PC-3 (cell line): ENCODE results near the gene OGFRL1. TPM values are rescaled to one million over a fixed set of nuclear protein-coding genes. Genes with fewer than 3 reads are reported as not detected.

Experiments used
- ATAC-seq: fragments of 200-7000 bp; cut with Tn5 transposase; 2 replicates; pipeline ENCODE4 v1.9.1; 2020; ENCODE audit warnings: mild to moderate bottlenecking, moderate library complexity
- BruUV-seq: library from RNA; stranded (reverse); fragments of 400-500 nt; replicated peaks from 2 replicates; lab custom pipeline; 2021; lab: Mats Ljungman, UMichigan
- CTCF ChIA-PET: fragments of 300-600 bp; sonication (Branson Sonifier 250); formaldehyde crosslinking; loops from one replicate; lab custom pipeline; 2022; ENCODE audit warnings: antibody characterized with exemption; lab: Charles Lee
- POLR2A ChIA-PET: fragments of 300-600 bp; sonication (Branson Sonifier 250); formaldehyde crosslinking; loops from one replicate; lab custom pipeline; 2022; ENCODE audit warnings: antibody characterized with exemption; ENCODE audit not compliant: unreplicated experiment; lab: Charles Lee
- DNase-seq: peaks from one replicate; pipeline ENCODE4 v3.0.0-alpha.2; 2015
- H2AFZ ChIP-seq: fragments of 300-600 bp; sonication (generic); 2 replicates; pipeline ENCODE4 v1.6.0; 2016; ENCODE audit warnings: antibody characterized with exemption, low read length
- H3F3A ChIP-seq: fragments of 300-600 bp; sonication (generic); one replicate; pipeline ENCODE4 v1.6.0; 2017; ENCODE audit warnings: antibody characterized with exemption, low read length, control low read depth, mild to moderate bottlenecking; ENCODE audit not compliant: unreplicated experiment
- H3K27ac ChIP-seq: fragments of 300-600 bp; sonication (generic); 2 replicates; pipeline ENCODE4 v1.5.1; 2016; ENCODE audit warnings: mild to moderate bottlenecking, low read length
- H3K27me3 ChIP-seq: fragments of 300-600 bp; sonication (generic); 2 replicates; pipeline ENCODE4 v1.6.1; 2016; ENCODE audit warnings: low read length, mixed read lengths
- H3K36me3 ChIP-seq: fragments of 300-600 bp; sonication (generic); 2 replicates; pipeline ENCODE4 v1.6.1; 2016; ENCODE audit warnings: low read depth, mixed run types, low read length, mixed read lengths
- H3K4me1 ChIP-seq: fragments of 300-600 bp; sonication (generic); 2 replicates; pipeline ENCODE4 v1.5.1; 2016; ENCODE audit warnings: low read length; ENCODE audit not compliant: insufficient read depth
- H3K4me2 ChIP-seq: fragments of 300-600 bp; sonication (generic); 2 replicates; pipeline ENCODE4 v1.6.0; 2016; ENCODE audit warnings: low read length
- H3K4me3 ChIP-seq: fragments of 300-600 bp; sonication (generic); 2 replicates; pipeline ENCODE4 v1.5.1; 2016; ENCODE audit warnings: mild to moderate bottlenecking, low read length, mixed read lengths
- H3K79me2 ChIP-seq: fragments of 300-600 bp; sonication (generic); 2 replicates; pipeline ENCODE4 v1.6.1; 2017; ENCODE audit warnings: low read length, mixed read lengths
- H3K9ac ChIP-seq: fragments of 300-600 bp; sonication (generic); 2 replicates; pipeline ENCODE4 v1.6.0; 2016; ENCODE audit warnings: mild to moderate bottlenecking, low read length
- H3K9me2 ChIP-seq: fragments of 300-600 bp; sonication (generic); replicated peaks from 2 replicates; pipeline ENCODE4 v1.6.1; 2016; ENCODE audit warnings: mixed run types, low read length, mixed read lengths
- H3K9me3 ChIP-seq: fragments of 300-600 bp; sonication (generic); 2 replicates; pipeline ENCODE4 v1.6.1; 2016; ENCODE audit warnings: low read length, mixed read lengths
- H4K20me1 ChIP-seq: fragments of 300-600 bp; sonication (generic); 2 replicates; pipeline ENCODE4 v1.6.1; 2016; ENCODE audit warnings: low read length, mixed read lengths
- CTCF ChIP-seq: fragments of 300-600 bp; sonication (generic); conservative IDR thresholded peaks from 2 replicates; pipeline ENCODE4 v1.5.1; 2017; ENCODE audit warnings: antibody characterized with exemption, low read depth, mild to moderate bottlenecking, low read length
- EZH2 ChIP-seq: fragments of 300-600 bp; sonication (generic); IDR thresholded peaks from one replicate; pipeline ENCODE4 v1.6.1; 2017; ENCODE audit warnings: antibody characterized with exemption, mild to moderate bottlenecking, low read length; ENCODE audit not compliant: unreplicated experiment
- EZH2phosphoT487 ChIP-seq: fragments of 300-600 bp; sonication (generic); IDR thresholded peaks from 2 replicates; pipeline ENCODE4 v1.6.1; 2018; ENCODE audit warnings: mild to moderate bottlenecking, antibody characterized with exemption, low read length, borderline replicate concordance
- intact Hi-C: fragments of 100-400 bp; cut with micrococcal nuclease; formaldehyde crosslinking; loops from 2 replicates; pipeline ENCODE4 v1.9.0; 2023
- total RNA-seq: library from RNA; depleted of rRNA; stranded (reverse); fragments of >200 nt; gene quantifications from 2 replicates; pipeline ENCODE4 v1.2.3, GENCODE V29; 2014

The OGFRL1 gene
- total RNA-seq, 1 experiment from 2014 or later: 5.2 TPM

GRCh38 chr6:71268735-71269437 lies 19.7 kb upstream of the OGFRL1 start:
- DNase-seq (no peak), ATAC-seq (no peak)
- Histone ChIP-seq H3K4me2 (no peak overlapping the region), H2AFZ (no peak overlapping the region), H3K27me3 (no peaks in the 10 kb centered on the region), H3K9ac (no peak overlapping the region), H3F3A (no peaks in the 10 kb centered on the region), H3K9me3 (no peaks in the 10 kb centered on the region), H3K4me1 (no peaks in the 10 kb centered on the region), H3K36me3 (no peaks in the 10 kb centered on the region), H3K9me2 (no peaks in the 10 kb centered on the region), H3K79me2 (no peaks in the 10 kb centered on the region), H3K4me3 (no peak overlapping the region), H4K20me1 (no peaks in the 10 kb centered on the region), H3K27ac (no peak overlapping the region)
- POLR2A ChIA-PET: no interaction called here
- CTCF ChIA-PET: no interaction called here
- intact Hi-C loops: no loop called here
- no TSS peak for BruUV-seq
- no peak for TF ChIP-seq CTCF
- no peak for TF ChIP-seq EZH2
- TF ChIP-seq EZH2phosphoT487: no peak

- H3K4me1 ChIP-seq: no peaks in the 10 kb centered on the region
- intact Hi-C loops: no loop called here
- no peaks in the 10 kb centered on the region for H3F3A ChIP-seq
- ChIA-PET CTCF (no interaction called here), POLR2A (no interaction called here)
- no peaks in the 10 kb centered on the region for H4K20me1 ChIP-seq
- no peak overlapping the region for H3K4me2 ChIP-seq
- DNase-seq: no peak
- H2AFZ ChIP-seq: no peak overlapping the region
- no peak overlapping the region for H3K9ac ChIP-seq
- TF ChIP-seq CTCF (no peak), EZH2phosphoT487 (no peak), EZH2 (no peak)
- H3K36me3 ChIP-seq: no peaks in the 10 kb centered on the region
- BruUV-seq: no TSS peak
- H3K27me3 ChIP-seq: no peaks in the 10 kb centered on the region
- no peaks in the 10 kb centered on the region for H3K9me2 ChIP-seq
- no peaks in the 10 kb centered on the region for H3K9me3 ChIP-seq
- H3K79me2 ChIP-seq: no peaks in the 10 kb centered on the region
- H3K27ac ChIP-seq: no peak overlapping the region
- no peak overlapping the region for H3K4me3 ChIP-seq
- no peak for ATAC-seq
Observed at GRCh38 chr6:71277926-71278600, 10.5 kb upstream of the OGFRL1 start.

- no peaks in the 10 kb centered on the region for H3K36me3 ChIP-seq
- H3K9me3 ChIP-seq: no peaks in the 10 kb centered on the region
- H3K9ac ChIP-seq: no peak overlapping the region
- H3K4me3 ChIP-seq: no peak overlapping the region
- no peak overlapping the region for H3K27ac ChIP-seq
- intact Hi-C loops: no loop called here
- no peaks in the 10 kb centered on the region for H3K4me1 ChIP-seq
- BruUV-seq: no TSS peak
- ATAC-seq (no peak), DNase-seq (no peak)
- H3F3A ChIP-seq: no peaks in the 10 kb centered on the region
- no peaks in the 10 kb centered on the region for H3K27me3 ChIP-seq
- no peaks in the 10 kb centered on the region for H3K79me2 ChIP-seq
- no peak overlapping the region for H3K4me2 ChIP-seq
- no peaks in the 10 kb centered on the region for H4K20me1 ChIP-seq
- no peaks in the 10 kb centered on the region for H3K9me2 ChIP-seq
- no peak overlapping the region for H2AFZ ChIP-seq
- ChIA-PET POLR2A (no interaction called here), CTCF (no interaction called here)
- no peak for TF ChIP-seq EZH2
- TF ChIP-seq CTCF: no peak
- TF ChIP-seq EZH2phosphoT487: no peak
Observed at GRCh38 chr6:71279321-71279720, 9.3 kb upstream of the OGFRL1 start.
